Duodenal mucosa (tissue), 2 donors: ENCODE measurements around the gene DHX29.

Experiments used
- H3K27ac ChIP-seq: one replicate; pipeline ENCODE4 v1.7.0; 2013; ENCODE audit warnings: low read depth, low read length
- H3K27me3 ChIP-seq, 2 donors: one replicate each; pipeline ENCODE4 v1.7.0; 2013; ENCODE audit warnings: low read length in 2 of 2, control low read depth in 1 of 2; ENCODE audit not compliant: insufficient read depth in 2 of 2, control insufficient read depth in 1 of 2
- H3K36me3 ChIP-seq, 2 donors: one replicate each; pipeline ENCODE4 v1.7.0; 2013; ENCODE audit warnings: low read length in 2 of 2, control low read depth in 1 of 2; ENCODE audit not compliant: insufficient read depth in 2 of 2, control insufficient read depth in 1 of 2
- H3K4me1 ChIP-seq, 2 donors: one replicate each; pipeline ENCODE4 v1.7.0; 2013; ENCODE audit warnings: low read length in 2 of 2, control low read depth in 1 of 2; ENCODE audit not compliant: insufficient read depth in 2 of 2, control insufficient read depth in 1 of 2
- H3K4me3 ChIP-seq, 2 donors: one replicate each; pipeline ENCODE4 v1.7.0; 2013; ENCODE audit warnings: low read length in 2 of 2, low read depth in 1 of 2
- H3K9ac ChIP-seq, 2 donors: one replicate each; pipeline ENCODE4 v1.7.0; 2013; ENCODE audit warnings: low read length in 2 of 2, low read depth in 1 of 2
- H3K9me3 ChIP-seq, 2 donors: one replicate each; pipeline ENCODE4 v1.7.0; 2013; ENCODE audit warnings: low read length in 2 of 2, control low read depth in 1 of 2; ENCODE audit not compliant: control insufficient read depth in 1 of 2

The DHX29 gene

DNA sequence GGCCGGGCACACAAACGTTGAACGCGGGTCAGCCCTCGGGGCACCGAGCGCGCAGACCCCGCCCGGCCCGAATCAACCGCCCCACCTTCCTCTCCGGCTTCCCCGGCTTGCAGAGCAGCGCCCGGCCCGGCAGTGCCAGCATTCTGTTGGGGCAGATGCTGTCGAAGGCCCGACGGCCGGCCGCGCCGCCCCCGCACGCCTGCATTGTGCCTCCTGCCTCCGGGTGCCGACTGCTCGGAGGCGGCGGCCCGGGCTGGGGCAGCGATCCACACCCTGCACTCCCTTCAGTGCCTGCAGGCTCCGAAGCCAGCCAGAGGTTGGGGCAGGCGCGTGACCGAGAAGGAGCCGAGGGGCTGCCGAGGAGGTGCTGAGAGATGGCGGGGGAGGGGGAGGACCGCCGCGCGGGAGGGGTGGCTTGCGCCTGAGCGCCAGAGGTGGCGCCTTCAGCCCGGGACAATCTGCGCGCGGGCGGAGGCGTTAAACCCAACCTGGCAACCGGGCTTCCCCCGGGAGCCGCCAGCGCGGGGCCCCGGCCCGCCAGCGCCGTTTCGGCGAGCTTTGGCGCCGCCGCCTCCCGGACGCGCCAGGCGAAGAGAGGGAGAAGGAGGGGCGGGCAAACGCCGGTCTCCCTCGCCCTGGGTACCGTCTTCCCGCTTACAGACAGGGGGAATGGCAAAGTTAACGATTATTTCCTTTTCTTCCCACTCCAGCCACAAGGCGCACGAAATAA is 80.4 kb downstream of the DHX29 start, which contains the start of gene MCIDAS:
TSS of gene MCIDAS (minus strand) at position 382 of the 730 bp plus-strand sequence. CDS start at position 205, 177 bp downstream.
- Histone ChIP-seq H3K4me3 (peak within 1 kb of the TSS; percentile 55 to 67), H3K27me3 (peaks cover 91 to 95% of the 10 kb centered on the region in 2 donors), H3K9me3 (no peaks in the 10 kb centered on the region), H3K9ac (no peak within 1 kb of the TSS), H3K4me1 (peaks cover 24 to 29% of the 10 kb centered on the region in 2 donors), H3K36me3 (no peaks in the 10 kb centered on the region), H3K27ac (no peak within 1 kb of the TSS)

DNA sequence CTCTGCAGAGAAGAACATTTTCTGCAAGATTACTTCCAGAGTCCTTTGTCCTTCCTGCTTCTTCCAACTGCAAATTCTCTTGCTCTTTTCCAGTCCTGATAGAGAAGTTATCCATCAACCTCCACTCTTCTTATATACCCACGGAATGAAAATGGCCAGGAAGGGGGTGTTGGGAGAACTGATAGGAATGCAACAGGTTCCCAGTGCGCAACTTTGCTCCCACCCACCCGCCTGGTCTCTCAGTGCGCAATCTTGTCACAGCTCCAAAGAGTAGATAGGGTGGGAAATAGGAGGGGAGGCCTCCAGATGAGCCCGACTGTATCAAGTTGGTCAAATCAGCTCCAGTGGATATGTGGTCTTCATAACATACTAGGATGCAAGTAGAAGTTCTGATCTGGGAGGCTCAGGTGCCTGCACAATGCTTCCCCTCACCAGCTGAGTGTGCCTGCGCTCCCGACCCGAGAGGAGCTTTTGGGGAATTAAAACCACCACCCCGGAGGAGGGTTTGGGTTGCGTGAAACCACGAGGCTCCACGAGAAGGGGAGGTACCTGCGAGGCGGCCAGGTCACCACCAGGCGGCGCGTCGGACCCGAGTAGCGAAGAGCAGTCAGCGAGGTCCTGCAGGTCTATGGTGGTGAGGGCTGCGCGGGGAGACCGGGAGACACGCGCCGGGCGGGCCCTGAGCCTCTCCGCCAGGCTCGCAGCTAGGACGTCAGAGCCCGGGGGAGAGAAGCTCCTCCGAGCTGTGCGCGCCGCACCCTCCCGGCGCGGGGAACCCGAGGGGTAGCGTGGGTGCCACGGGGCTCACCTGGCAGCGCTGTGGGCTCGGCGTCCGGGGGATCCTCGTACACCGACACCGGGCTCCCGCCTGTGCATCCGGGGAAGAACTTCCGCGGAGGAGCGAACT is 81.2 kb downstream of the DHX29 start:
- no peak overlapping the region for H3K27ac ChIP-seq
- H3K4me1 ChIP-seq: peaks cover 19 to 20% of the 10 kb centered on the region in 2 donors
- H3K27me3 ChIP-seq: peaks cover 89 to 92% of the 10 kb centered on the region in 2 donors
- H3K4me3 ChIP-seq: peak overlapping the region; percentile 55 to 67
- H3K9me3 ChIP-seq: no peaks in the 10 kb centered on the region
- no peak overlapping the region for H3K9ac ChIP-seq
- H3K36me3 ChIP-seq: no peaks in the 10 kb centered on the region

DNA sequence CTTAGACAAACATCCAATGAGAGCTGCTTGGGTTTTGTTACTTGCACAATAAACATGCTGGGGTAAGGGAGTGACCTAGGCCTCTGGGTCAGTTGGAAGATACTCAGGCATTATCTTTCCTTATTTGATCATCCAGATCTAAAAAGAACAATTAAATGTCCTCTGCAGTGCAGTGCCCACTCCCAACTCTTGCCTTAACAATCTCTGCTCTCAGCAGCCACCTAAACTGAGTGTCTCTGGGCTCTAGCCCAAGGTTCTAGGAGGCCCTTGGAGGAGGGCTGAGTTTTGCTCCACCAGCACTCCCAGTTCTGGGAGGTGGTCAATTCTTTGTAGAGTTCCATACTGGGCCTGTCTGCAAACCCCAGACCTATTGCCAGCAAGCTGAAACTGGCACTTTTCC is 82.1 kb downstream of the DHX29 start:
- no peak overlapping the region for H3K27ac ChIP-seq
- no peaks in the 10 kb centered on the region for H3K36me3 ChIP-seq
- peaks cover 14 to 23% of the 10 kb centered on the region in 2 donors for H3K4me1 ChIP-seq
- H3K9ac ChIP-seq: no peak overlapping the region
- peaks cover 89 to 92% of the 10 kb centered on the region in 2 donors for H3K27me3 ChIP-seq
- no peaks in the 10 kb centered on the region for H3K9me3 ChIP-seq
- H3K4me3 ChIP-seq: no peak overlapping the region

DNA sequence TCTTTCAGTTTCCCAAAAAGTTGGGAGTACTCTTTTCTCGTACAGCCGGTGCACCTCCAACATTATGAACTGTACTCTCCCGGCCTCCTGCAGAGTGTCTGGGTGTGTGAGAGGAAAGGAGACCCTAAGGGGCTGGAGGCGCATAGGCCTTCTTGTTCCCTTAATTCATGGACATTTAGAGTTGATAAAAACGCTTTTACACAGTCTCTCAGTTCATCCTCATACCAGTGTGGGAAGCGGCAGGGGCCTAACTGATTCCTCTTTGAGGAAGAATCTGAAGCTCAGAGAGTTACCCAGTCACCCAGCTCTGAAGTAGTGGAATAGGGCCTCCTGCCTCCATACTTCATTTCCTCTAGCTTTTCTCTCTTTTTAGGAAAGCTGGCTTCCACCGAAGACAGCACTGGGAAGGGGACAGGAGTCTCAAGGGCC is 83.7 kb downstream of the DHX29 start:
- peaks cover 80 to 83% of the 10 kb centered on the region in 2 donors for H3K27me3 ChIP-seq
- no peak overlapping the region for H3K27ac ChIP-seq
- peaks cover 23 to 27% of the 10 kb centered on the region in 2 donors for H3K4me1 ChIP-seq
- no peaks in the 10 kb centered on the region for H3K9me3 ChIP-seq
- peak overlapping the region in 1 of 2 donors; percentile 53 for H3K4me3 ChIP-seq
- H3K36me3 ChIP-seq: no peaks in the 10 kb centered on the region
- H3K9ac ChIP-seq: no peak overlapping the region

GRCh38 chr5:55222985-55223811 is 84.3 kb downstream of the DHX29 start:
- Histone ChIP-seq H3K36me3 (no peaks in the 10 kb centered on the region), H3K9me3 (no peaks in the 10 kb centered on the region), H3K4me3 (peak overlapping the region; percentile 17 to 53), H3K27ac (no peak overlapping the region), H3K27me3 (peaks cover 74 to 76% of the 10 kb centered on the region in 2 donors), H3K9ac (no peak overlapping the region), H3K4me1 (peaks cover 23 to 27% of the 10 kb centered on the region in 2 donors)

DNA sequence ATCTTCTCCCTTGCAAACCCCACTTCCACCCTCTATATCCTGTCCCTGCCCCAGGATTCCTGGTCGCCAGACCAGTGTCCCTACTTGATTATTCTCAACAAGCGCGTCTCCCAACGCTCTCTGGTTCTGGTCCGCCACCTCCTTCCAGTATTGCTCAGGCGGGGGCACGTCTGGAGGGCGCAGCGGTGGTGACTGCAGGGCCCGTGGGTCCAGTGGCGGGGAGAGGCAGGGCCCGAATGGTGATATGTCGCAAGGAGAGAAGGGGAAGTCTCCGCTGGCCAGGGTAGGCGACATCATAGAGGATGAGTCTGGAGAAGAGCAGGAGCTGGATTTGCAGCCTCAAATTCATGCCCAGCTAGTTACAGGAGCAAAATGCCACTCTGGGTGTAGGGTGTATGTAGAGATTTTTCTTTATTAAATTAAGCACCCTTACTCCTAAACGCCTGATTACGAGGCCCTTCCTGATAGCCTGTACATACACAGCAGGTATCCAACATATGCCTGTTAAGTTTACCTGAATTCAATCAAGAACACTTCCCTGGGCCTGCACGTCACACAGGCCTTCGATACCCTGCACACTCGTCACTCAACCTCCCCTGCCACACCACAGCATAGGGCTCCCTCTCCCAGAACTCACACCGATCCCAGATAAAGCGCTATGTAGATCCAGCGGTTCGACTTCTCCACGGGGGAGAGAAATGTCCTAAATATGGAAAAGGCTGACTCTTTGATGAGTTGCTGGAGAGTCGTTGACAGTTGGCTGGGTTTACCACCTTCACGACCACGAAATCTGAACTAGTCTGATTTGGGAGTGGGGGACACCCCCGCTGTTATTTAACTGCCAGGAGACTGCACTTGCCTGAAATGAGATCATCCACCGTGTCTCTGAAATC is 85.2 kb downstream of the DHX29 start:
- Histone ChIP-seq H3K4me3 (no peak overlapping the region), H3K9me3 (no peaks in the 10 kb centered on the region), H3K27ac (no peak overlapping the region), H3K27me3 (peaks cover 65 to 68% of the 10 kb centered on the region in 2 donors), H3K4me1 (peaks cover 16 to 23% of the 10 kb centered on the region in 2 donors), H3K9ac (no peak overlapping the region), H3K36me3 (no peaks in the 10 kb centered on the region)

GRCh38 chr5:55220433-55221185 is 86.9 kb downstream of the DHX29 start:
- Histone ChIP-seq H3K27me3 (peaks cover 51 to 52% of the 10 kb centered on the region in 2 donors), H3K4me3 (peak overlapping the region; percentile 50 to 58), H3K36me3 (no peaks in the 10 kb centered on the region), H3K9me3 (no peaks in the 10 kb centered on the region), H3K4me1 (peaks cover 12 to 16% of the 10 kb centered on the region in 2 donors), H3K27ac (no peak overlapping the region), H3K9ac (no peak overlapping the region)

GRCh38 chr5:55219770-55220169 is 87.7 kb downstream of the DHX29 start:
- H3K36me3 ChIP-seq: no peaks in the 10 kb centered on the region
- H3K27ac ChIP-seq: no peak overlapping the region
- no peak overlapping the region for H3K4me3 ChIP-seq
- peaks cover 44% of the 10 kb centered on the region in 2 donors for H3K27me3 ChIP-seq
- H3K9ac ChIP-seq: no peak overlapping the region
- no peaks in the 10 kb centered on the region for H3K9me3 ChIP-seq
- peaks cover 12 to 16% of the 10 kb centered on the region in 2 donors for H3K4me1 ChIP-seq
